CD4-positive, alpha-beta memory T cell (primary cell): ENCODE data around the gene PCGF1. TPM values are rescaled to one million over a fixed set of nuclear protein-coding genes. Genes with fewer than 3 reads are reported as not detected.
A peak's percentile ranks its signal among the peaks of the same experiment; 100 is the strongest.

Source experiments
- CTCF ChIA-PET: fragments of 350-600 bp; sonication (Branson Sonifier 250); formaldehyde crosslinking; loops from one replicate; lab custom pipeline; 2021; ENCODE audit warnings: inconsistent platforms; ENCODE audit not compliant: partially characterized antibody; lab: Charles Lee
- POLR2A ChIA-PET: fragments of 350-600 bp; sonication (Branson Sonifier 250); formaldehyde crosslinking; loops from one replicate; lab custom pipeline; 2021; ENCODE audit not compliant: partially characterized antibody; lab: Charles Lee
- DNase-seq, 5 donors: peaks; one replicate each; pipeline versions ENCODE4 v3.0.0 to v3.0.0-alpha.2; 2020 to 2022; ENCODE audit warnings: mixed read lengths in 1 of 5
- H3K27ac ChIP-seq: one replicate; pipeline ENCODE4 v1.7.0; 2013; ENCODE audit warnings: low read depth, low read length
- H3K27me3 ChIP-seq: 2 replicates; pipeline ENCODE4 v1.7.0; 2013; ENCODE audit warnings: mild to moderate bottlenecking, low read length, moderate library complexity; ENCODE audit not compliant: insufficient read depth
- H3K36me3 ChIP-seq: 2 replicates; pipeline ENCODE4 v1.7.0; 2013; ENCODE audit warnings: mild to moderate bottlenecking, low read length, moderate library complexity; ENCODE audit not compliant: insufficient read depth
- H3K4me1 ChIP-seq: 2 replicates; pipeline ENCODE4 v1.7.0; 2013; ENCODE audit warnings: mild to moderate bottlenecking, low read length, moderate library complexity; ENCODE audit not compliant: insufficient read depth
- H3K4me3 ChIP-seq, 2 donors: one replicate each; pipeline ENCODE4 v1.7.0; 2013; ENCODE audit warnings: low read length in 2 of 2, mild to moderate bottlenecking in 1 of 2
- H3K9me3 ChIP-seq, 2 donors: one replicate each; pipeline ENCODE4 v1.7.0; 2013; ENCODE audit warnings: low read length in 2 of 2, control low read depth in 1 of 2; ENCODE audit not compliant: control insufficient read depth in 1 of 2
- H3K27ac Mint-ChIP-seq, 7 donors: one replicate each; pipeline ENCODE4 v1.8.0; 2020 to 2021; ENCODE audit warnings: mixed read lengths in 7 of 7, mild to moderate bottlenecking in 6 of 7, inconsistent platforms in 3 of 7, moderate library complexity in 3 of 7
- H3K27me3 Mint-ChIP-seq, 2 donors: one replicate each; pipeline ENCODE4 v1.8.0; 2020 to 2021; ENCODE audit warnings: mixed read lengths in 2 of 2
- H3K36me3 Mint-ChIP-seq, 2 donors: one replicate each; pipeline ENCODE4 v1.8.0; 2020 to 2021; ENCODE audit warnings: mixed read lengths in 2 of 2, inconsistent platforms in 1 of 2, mild to moderate bottlenecking in 1 of 2
- H3K4me1 Mint-ChIP-seq, 4 donors: one replicate each; pipeline ENCODE4 v1.8.0; 2020 to 2021; ENCODE audit warnings: mixed read lengths in 4 of 4, mild to moderate bottlenecking in 1 of 4
- H3K4me3 Mint-ChIP-seq, 8 donors: one replicate each; pipeline ENCODE4 v1.8.0; 2020 to 2021; ENCODE audit warnings: mixed read lengths in 8 of 8, mild to moderate bottlenecking in 7 of 8, moderate library complexity in 6 of 8, inconsistent platforms in 3 of 8
- H3K9me3 Mint-ChIP-seq, 8 donors: one replicate each; pipeline ENCODE4 v1.8.0; 2020 to 2021; ENCODE audit warnings: mixed read lengths in 8 of 8, mild to moderate bottlenecking in 5 of 8, inconsistent platforms in 3 of 8, moderate library complexity in 1 of 8
- intact Hi-C: fragments of 100-400 bp; cut with micrococcal nuclease; formaldehyde crosslinking; loops from one replicate; pipeline ENCODE4 v1.15.1; 2023
- polyA plus RNA-seq, 2 donors: library from polyadenylated mRNA; unstranded; fragments of 300-500 nt; fragmentation: Illumina TruSeq; gene quantifications; one replicate each; pipeline ENCODE4 v1.2.3, GENCODE V29; 2021
- total RNA-seq, 2 experiments: library from RNA; stranded (reverse); gene quantifications; one replicate each; pipeline ENCODE4 v1.2.3, GENCODE V29; 2021

Gene PCGF1
- total and polyA plus RNA-seq, 4 experiments from 2014 or later = 10.4 to 42.2 (median 23.9) TPM

- Histone ChIP-seq H3K4me3 (no peak overlapping the region), H3K4me1 (peaks cover 39% of the 10 kb centered on the region), H3K9me3 (no peaks in the 10 kb centered on the region), H3K27ac (no peak overlapping the region), H3K27me3 (peaks cover 41% of the 10 kb centered on the region), H3K36me3 (peaks cover 11% of the 10 kb centered on the region)
- H3K4me1 Mint-ChIP-seq = peaks cover 14 to 74% (median 45%) of the 10 kb centered on the region in 4 donors
- intact Hi-C loops = no loop called here
- ChIA-PET CTCF (interaction anchor here (1.2 to 1.3 kb wide), 2 partner anchors 57 to 85 kb away, joined by 3 read pairs; no protein-coding TSS in a partner anchor), POLR2A (interaction anchor here (0.9 to 8.0 kb wide), 7 partner anchors 12 to 29 kb away, joined by 3 to 28 read pairs (median 6); partner anchors contain the start of genes AUP1, CCDC142, HTRA2 and MRPL53)
- H3K36me3 Mint-ChIP-seq = peaks cover 15% of the 10 kb centered on the region in 2 donors
- H3K27ac Mint-ChIP-seq = no peak overlapping the region
- no peak for DNase-seq
- peaks cover 24 to 61% of the 10 kb centered on the region in 2 donors for H3K27me3 Mint-ChIP-seq
- H3K4me3 Mint-ChIP-seq = peak overlapping the region in 2 of 8 donors; percentile 25 to 56
- H3K9me3 Mint-ChIP-seq = no peaks in the 10 kb centered on the region
Measured at GRCh38 chr2:74500578-74500946, 6.9 kb downstream of the PCGF1 start.

GRCh38 chr2:74499940-74500577 lies 7.4 kb downstream of the PCGF1 start:
- Mint-ChIP-seq H3K4me1 (peaks cover 13 to 69% (median 43%) of the 10 kb centered on the region in 4 donors), H3K36me3 (peaks cover 10% of the 10 kb centered on the region in 2 donors), H3K9me3 (no peaks in the 10 kb centered on the region), H3K4me3 (peak overlapping the region in 6 of 8 donors; percentile 2 to 74 (median 44)), H3K27ac (peak overlapping the region in 1 of 7 donors; percentile 30), H3K27me3 (peaks cover 24 to 58% of the 10 kb centered on the region in 2 donors)
- Histone ChIP-seq H3K4me1 (peaks cover 37% of the 10 kb centered on the region), H3K9me3 (no peaks in the 10 kb centered on the region), H3K36me3 (peaks cover 6% of the 10 kb centered on the region), H3K27ac (no peak overlapping the region), H3K27me3 (peaks cover 41% of the 10 kb centered on the region), H3K4me3 (no peak overlapping the region)
- CTCF ChIA-PET = interaction anchor here (1.2 to 1.3 kb wide), 2 partner anchors 58 to 86 kb away, joined by 3 read pairs; no protein-coding TSS in a partner anchor
- DNase-seq = no peak
- intact Hi-C loops = no loop called here
- POLR2A ChIA-PET = interaction anchor here (0.6 to 8.0 kb wide), 9 partner anchors 11 to 566 kb away, joined by 3 to 28 read pairs (median 6); partner anchors contain the start of genes AUP1, CCDC142, HTRA2 and MRPL53

GRCh38 chr2:74499267-74499939 lies 8.1 kb downstream of the PCGF1 start, which contains the start of gene LBX2:
LBX2 (minus strand) TSS chr2:74499603; CDS start chr2:74499537, 66 bp downstream.
- Mint-ChIP-seq H3K4me3 (peak within 1 kb of the TSS; percentile 78 to 96 (median 89)), H3K9me3 (no peaks in the 10 kb centered on the region), H3K27ac (peak within 1 kb of the TSS in 5 of 7 donors; percentile 30 to 63 (median 39)), H3K27me3 (peaks cover 22 to 52% of the 10 kb centered on the region in 2 donors), H3K4me1 (peaks cover 12 to 63% (median 39%) of the 10 kb centered on the region in 4 donors), H3K36me3 (peaks cover 3 to 4% of the 10 kb centered on the region in 2 donors)
- no peaks in the 10 kb centered on the region for H3K9me3 ChIP-seq
- no peak for DNase-seq
- no peak within 1 kb of the TSS for H3K27ac ChIP-seq
- intact Hi-C loops = no loop called here
- peaks cover 39% of the 10 kb centered on the region for H3K27me3 ChIP-seq
- peaks cover 37% of the 10 kb centered on the region for H3K4me1 ChIP-seq
- peak within 1 kb of the TSS; percentile 52 to 64 for H3K4me3 ChIP-seq
- CTCF ChIA-PET = interaction anchor here (2.3 kb wide), 1 partner anchor 88 kb away, joined by 9 read pairs; no protein-coding TSS in a partner anchor
- no peaks in the 10 kb centered on the region for H3K36me3 ChIP-seq
- POLR2A ChIA-PET = interaction anchor here (0.6 to 8.0 kb wide), 5 partner anchors 16 to 565 kb away, joined by 3 to 28 read pairs (median 7); partner anchors contain the start of genes CCDC142, MRPL53, TTC31 and WBP1

GRCh38 chr2:74498500-74499266 lies 8.8 kb downstream of the PCGF1 start:
- Histone ChIP-seq H3K36me3 (peaks cover 7% of the 10 kb centered on the region), H3K4me3 (peak overlapping the region; percentile 52 to 64), H3K27ac (no peak overlapping the region), H3K27me3 (peaks cover 31% of the 10 kb centered on the region), H3K4me1 (peaks cover 36% of the 10 kb centered on the region), H3K9me3 (no peaks in the 10 kb centered on the region)
- Mint-ChIP-seq H3K27me3 (peaks cover 15 to 45% of the 10 kb centered on the region in 2 donors), H3K4me1 (peaks cover 10 to 56% (median 34%) of the 10 kb centered on the region in 4 donors), H3K27ac (peak overlapping the region in 4 of 7 donors; percentile 32 to 63 (median 43)), H3K36me3 (peaks cover under 1 to 9% of the 10 kb centered on the region in 2 donors), H3K9me3 (no peaks in the 10 kb centered on the region), H3K4me3 (peak overlapping the region; percentile 78 to 96 (median 89))
- intact Hi-C loops = no loop called here
- CTCF ChIA-PET = interaction anchor here (1.3 to 2.3 kb wide), 2 partner anchors 16 to 89 kb away, joined by 5 to 9 read pairs; partner anchors contain the start of genes CCDC142 and TTC31
- peak in 3 of 5 donors; percentile 14 to 29 (median 19) for DNase-seq
- POLR2A ChIA-PET = interaction anchor here (0.9 to 8.0 kb wide), 7 partner anchors 9 to 40 kb away, joined by 3 to 28 read pairs (median 9); partner anchors contain the start of genes CCDC142, MRPL53, PCGF1 and TTC31

- Mint-ChIP-seq H3K27ac (peak overlapping the region in 3 of 7 donors; percentile 39 to 63 (median 47)), H3K4me3 (peak overlapping the region; percentile 78 to 96 (median 89)), H3K4me1 (peaks cover 10 to 50% (median 29%) of the 10 kb centered on the region in 4 donors), H3K36me3 (peaks cover 8 to 14% of the 10 kb centered on the region in 2 donors), H3K9me3 (no peaks in the 10 kb centered on the region), H3K27me3 (peaks cover 13 to 40% of the 10 kb centered on the region in 2 donors)
- ChIA-PET CTCF (interaction anchor here (1.3 to 2.3 kb wide), 2 partner anchors 15 to 90 kb away, joined by 5 to 9 read pairs; partner anchors contain the start of genes CCDC142 and TTC31), POLR2A (interaction anchor here (0.6 to 8.0 kb wide), 8 partner anchors 9 to 76 kb away, joined by 3 to 28 read pairs (median 6); partner anchors contain the start of genes CCDC142, MRPL53, PCGF1 and TTC31)
- Histone ChIP-seq H3K4me3 (peak overlapping the region; percentile 52 to 64), H3K27me3 (peaks cover 28% of the 10 kb centered on the region), H3K36me3 (peaks cover 14% of the 10 kb centered on the region), H3K9me3 (no peaks in the 10 kb centered on the region), H3K4me1 (peaks cover 29% of the 10 kb centered on the region), H3K27ac (no peak overlapping the region)
- peak in 1 of 5 donors; percentile 24 for DNase-seq
- intact Hi-C loops = no loop called here
Measured at GRCh38 chr2:74497777-74498499, 9.6 kb downstream of the PCGF1 start.
